Upper lobe of left lung (tissue), 6 donors: ENCODE data around the gene BCL2. TPM values are rescaled to one million over a fixed set of nuclear protein-coding genes. Genes with fewer than 3 reads are reported as not detected.

Source experiments
- ATAC-seq, 2 donors: fragments of 200-7000 bp; cut with Tn5 transposase; one replicate each; pipeline ENCODE4 v1.9.1; 2022; ENCODE audit warnings: mild to moderate bottlenecking in 2 of 2, moderate library complexity in 2 of 2; ENCODE audit not compliant: low FRiP score in 2 of 2
- DNase-seq, 2 donors: peaks; one replicate each; pipeline ENCODE4 v3.0.0-alpha.2; 2019 to 2020
- H3K27ac ChIP-seq, 4 donors: fragments of 200-600 bp; sonication (generic); one replicate each; pipeline ENCODE4 v1.5.1; 2016 to 2019
- H3K27me3 ChIP-seq, 4 donors: fragments of 200-600 bp; sonication (generic); one replicate each; pipeline ENCODE4 v1.5.1; 2017 to 2019
- H3K36me3 ChIP-seq, 4 donors: fragments of 200-600 bp; sonication (generic); one replicate each; pipeline ENCODE4 v1.5.1; 2016 to 2019
- H3K4me1 ChIP-seq, 4 donors: fragments of 200-600 bp; sonication (generic); one replicate each; pipeline ENCODE4 v1.5.1; 2018 to 2019
- H3K4me3 ChIP-seq, 4 donors: fragments of 200-600 bp; sonication (generic); one replicate each; pipeline ENCODE4 v1.5.1; 2017 to 2019; ENCODE audit warnings: mild to moderate bottlenecking in 2 of 4, moderate library complexity in 1 of 4
- H3K9me3 ChIP-seq, 4 donors: fragments of 200-600 bp; sonication (generic); one replicate each; pipeline ENCODE4 v1.5.1; 2018 to 2019
- CTCF ChIP-seq, 6 experiments: fragments of 450-650 bp in 4 of 6; fragments of 200-600 bp in 2 of 6; sonication (generic) in 2 of 6; IDR thresholded peaks; one replicate each; pipeline ENCODE4 v1.5.1; 2016 to 2019; ENCODE audit warnings: antibody characterized with exemption in 6 of 6
- EP300 ChIP-seq, 4 donors: sonication (generic); formaldehyde crosslinking; IDR thresholded peaks; one replicate each; pipeline ENCODE4 v1.5.1; 2017; ENCODE audit warnings: antibody characterized with exemption in 4 of 4, control low read depth in 2 of 4
- POLR2A ChIP-seq, 4 donors: fragments of 450-650 bp; IDR thresholded peaks; one replicate each; pipeline ENCODE4 v1.5.1; 2016 to 2017; ENCODE audit warnings: antibody characterized with exemption in 4 of 4, mild to moderate bottlenecking in 2 of 4
- POLR2AphosphoS5 ChIP-seq, 2 donors: sonication (generic); formaldehyde crosslinking; IDR thresholded peaks; one replicate each; pipeline ENCODE4 v1.5.1; 2017; ENCODE audit warnings: antibody characterized with exemption in 2 of 2
- WGBS, 2 donors: methylation state at CpG; one replicate each; pipeline ENCODE4 v1.1.5; 2017 to 2018; 5-methylcytosine and 5-hydroxymethylcytosine counted together
- total RNA-seq, 6 donors: library from RNA; depleted of rRNA in 4 of 6; stranded (reverse); fragments of >200 nt in 4 of 6; gene quantifications; one replicate each; pipeline versions ENCODE4 v1.1.0 to v1.2.1, GENCODE V29; 2016 to 2021
- donor health status: DM: no; HTN: no; CAD: no; lungs with moderate emphysema.
- donor health status: DM: no; HTN: yes; CAD: no; lungs with severe emphysema.

Gene BCL2
- total RNA-seq, 6 donors from 2014 or later: 5.9 to 19.9 (median 11.4) TPM

- Histone ChIP-seq H3K4me1 (peaks cover 0 to 5% (median 0%) of the 10 kb centered on the region in 4 donors), H3K36me3 (peaks cover 5 to 91% (median 37%) of the 10 kb centered on the region in 4 donors), H3K27ac (no peak overlapping the region), H3K4me3 (no peak overlapping the region), H3K9me3 (no peaks in the 10 kb centered on the region), H3K27me3 (no peaks in the 10 kb centered on the region)
- DNase-seq (no peak), ATAC-seq (no peak)
- TF ChIP-seq POLR2AphosphoS5 (IDR thresholded peaks at IDR 0.05) (no peak), EP300 (IDR thresholded peaks at IDR 0.05) (no peak), CTCF (IDR thresholded peaks at IDR 0.05) (peak in 2 of 6 experiments; percentile 18 to 36)
- WGBS, 2 donors: 34 to 56% methylated on average over 4 of the region's 4 CpGs
Measured at GRCh38 chr18:63339920-63340484, 20.4 kb upstream of the BCL2 start.

GRCh38 chr18:63336366-63337099, 17.0 kb upstream of the BCL2 start:
- TF ChIP-seq CTCF (IDR thresholded peaks at IDR 0.05): no peak
- peak in 1 of 4 donors; percentile 2 for TF ChIP-seq EP300 (IDR thresholded peaks at IDR 0.05)
- H3K4me1 ChIP-seq: no peaks in the 10 kb centered on the region
- H3K4me3 ChIP-seq: no peak overlapping the region
- 67 to 71% methylated on average over 8 of the region's 8 CpGs for WGBS, 2 donors
- H3K27ac ChIP-seq: peak overlapping the region in 2 of 4 donors; percentile 27 to 50
- DNase-seq (no peak), ATAC-seq (peak in 1 of 2 donors; percentile 81)
- H3K9me3 ChIP-seq: no peaks in the 10 kb centered on the region
- peaks cover 4 to 88% (median 38%) of the 10 kb centered on the region in 4 donors for H3K36me3 ChIP-seq
- no peaks in the 10 kb centered on the region for H3K27me3 ChIP-seq

GRCh38 chr18:63331105-63331504, 11.5 kb upstream of the BCL2 start:
- H3K4me3 ChIP-seq: no peak overlapping the region
- H3K4me1 ChIP-seq: no peaks in the 10 kb centered on the region
- ATAC-seq: no peak
- H3K27me3 ChIP-seq: no peaks in the 10 kb centered on the region
- WGBS, 2 donors: 91 to 98% methylated on average over 4 of the region's 4 CpGs
- H3K9me3 ChIP-seq: no peaks in the 10 kb centered on the region
- DNase-seq: no peak
- peaks cover 7 to 58% (median 37%) of the 10 kb centered on the region in 4 donors for H3K36me3 ChIP-seq
- TF ChIP-seq POLR2AphosphoS5 (IDR thresholded peaks at IDR 0.05): no peak
- TF ChIP-seq EP300 (IDR thresholded peaks at IDR 0.05): no peak
- TF ChIP-seq CTCF (IDR thresholded peaks at IDR 0.05): no peak
- TF ChIP-seq POLR2A (IDR thresholded peaks at IDR 0.05): no peak
- no peak overlapping the region for H3K27ac ChIP-seq

- H3K36me3 ChIP-seq: peaks cover 7 to 43% (median 28%) of the 10 kb centered on the region in 4 donors
- H3K4me1 ChIP-seq: no peaks in the 10 kb centered on the region
- no peak overlapping the region for H3K4me3 ChIP-seq
- H3K27me3 ChIP-seq: no peaks in the 10 kb centered on the region
- no peak for ATAC-seq
- no peaks in the 10 kb centered on the region for H3K9me3 ChIP-seq
- 85 to 89% methylated on average over 7 of the region's 7 CpGs for WGBS, 2 donors
- TF ChIP-seq CTCF (IDR thresholded peaks at IDR 0.05) (no peak), POLR2AphosphoS5 (IDR thresholded peaks at IDR 0.05) (no peak), EP300 (IDR thresholded peaks at IDR 0.05) (no peak), POLR2A (IDR thresholded peaks at IDR 0.05) (no peak)
- H3K27ac ChIP-seq: no peak overlapping the region
- DNase-seq: no peak
Measured at GRCh38 chr18:63329431-63330145, 10.0 kb upstream of the BCL2 start.
